ENCODE data around the gene PEMT.
A peak's percentile ranks its signal among the peaks of the same experiment; 100 is the strongest.

PEMT gene

DNA sequence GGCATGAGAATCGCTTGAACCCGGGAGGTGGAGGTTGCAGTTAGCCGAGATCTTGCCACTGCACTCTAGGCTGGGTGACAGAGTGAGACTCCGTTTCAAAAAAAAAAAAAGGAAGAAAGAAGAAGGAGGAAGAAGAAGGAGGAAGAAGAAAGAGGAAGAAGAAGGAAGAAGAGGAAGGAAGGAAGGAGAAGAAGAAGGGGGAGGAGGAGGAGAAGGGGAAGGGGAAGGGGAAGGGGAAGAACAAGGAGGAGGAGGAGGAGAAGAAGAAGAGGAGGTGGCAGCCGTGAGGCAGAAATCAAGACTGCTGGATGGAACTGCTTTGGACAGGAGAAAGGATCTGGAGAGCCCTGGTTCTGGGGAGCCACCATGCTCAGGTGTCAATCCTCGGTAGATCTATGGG is 29.7 kb upstream of the PEMT start:
- no peak for DNase-seq (ENCODE audit: low spot score in 2 of 2)
- ATAC-seq (ENCODE audit: low read depth) = no peak
- Mint-ChIP-seq H3K4me3 (no peak overlapping the region), H3K27ac (peak overlapping the region; percentile 40), H3K27me3 (no peaks in the 10 kb centered on the region), H3K36me3 (no peaks in the 10 kb centered on the region), H3K4me1 (peaks cover 14% of the 10 kb centered on the region), H3K9me3 (no peaks in the 10 kb centered on the region)

DNA sequence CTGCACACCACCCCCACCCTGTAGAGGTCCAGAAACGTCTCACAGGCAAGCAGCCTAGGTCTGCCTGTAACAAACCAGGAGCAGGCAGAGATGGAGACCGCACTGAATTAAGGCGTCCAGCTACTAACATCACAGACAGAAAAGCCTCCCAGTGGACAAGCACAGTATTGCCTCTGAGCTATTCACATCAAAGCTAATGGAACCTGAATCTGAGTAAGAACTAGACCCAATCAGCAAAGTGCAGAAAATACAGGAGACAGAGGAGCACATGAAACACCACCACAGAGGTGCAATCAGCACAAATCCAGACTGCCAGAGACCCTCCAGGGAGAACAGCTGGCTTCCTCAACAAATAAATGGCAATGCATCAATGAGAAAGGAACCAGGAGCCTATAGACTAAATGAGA is 22.2 kb upstream of the PEMT start:
- H3K4me1 Mint-ChIP-seq = no peaks in the 10 kb centered on the region
- peaks cover 3% of the 10 kb centered on the region for H3K9me3 Mint-ChIP-seq
- DNase-seq (ENCODE audit: low spot score in 2 of 2) (peak; percentile 29 to 37), ATAC-seq (ENCODE audit: low read depth) (peak; percentile 90)
- H3K36me3 Mint-ChIP-seq = no peaks in the 10 kb centered on the region
- no peak overlapping the region for H3K27ac Mint-ChIP-seq
- H3K27me3 Mint-ChIP-seq = peaks cover 2% of the 10 kb centered on the region
- no peak overlapping the region for H3K4me3 Mint-ChIP-seq

DNA sequence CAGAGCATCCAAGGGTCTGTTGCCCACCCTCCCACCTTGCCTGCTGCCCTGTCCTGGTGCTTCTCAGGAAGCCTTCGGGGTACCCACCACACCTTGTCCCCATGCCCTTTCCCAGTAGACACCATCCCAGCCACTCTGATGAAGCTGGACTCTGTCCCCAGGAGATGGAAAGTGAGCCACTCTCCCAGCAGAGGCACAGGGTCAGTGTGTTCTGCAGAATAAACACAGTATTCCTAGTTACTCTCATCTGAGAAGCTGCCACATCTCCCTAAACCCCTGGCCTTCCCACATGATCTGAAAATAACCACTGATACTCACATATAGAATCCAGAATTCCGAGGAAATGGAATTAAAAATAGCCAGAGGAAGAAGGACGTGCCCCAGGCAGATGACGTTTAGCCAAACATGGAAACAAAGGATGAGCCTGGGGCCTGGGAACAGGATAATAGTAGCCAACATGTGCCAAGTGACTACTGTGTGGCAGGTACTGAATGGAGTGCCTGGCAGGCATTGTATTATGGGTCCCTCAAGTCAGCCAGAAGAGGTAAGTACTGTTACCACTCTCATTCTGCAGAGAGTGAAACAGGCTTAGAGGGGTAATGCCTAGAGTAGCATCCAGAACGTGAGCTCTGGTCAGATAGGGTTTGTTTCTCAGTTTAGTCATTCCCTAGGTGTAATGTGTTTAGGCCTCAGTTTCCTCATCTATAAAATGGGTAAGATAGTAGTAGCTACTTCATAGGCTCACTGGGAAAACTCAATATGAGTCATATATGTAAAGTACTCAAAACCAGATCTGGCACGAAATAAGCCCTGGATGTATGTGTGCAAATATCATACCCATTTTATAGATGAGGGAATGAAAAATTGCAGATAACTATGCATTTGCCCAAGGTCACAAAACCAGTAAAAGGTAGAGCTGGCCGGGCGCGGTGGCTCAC is 20.8 kb upstream of the PEMT start:
- H3K9me3 Mint-ChIP-seq = peaks cover 3% of the 10 kb centered on the region
- H3K36me3 Mint-ChIP-seq = no peaks in the 10 kb centered on the region
- no peaks in the 10 kb centered on the region for H3K4me1 Mint-ChIP-seq
- ATAC-seq (ENCODE audit: low read depth) = no peak
- no peak for DNase-seq (ENCODE audit: low spot score in 2 of 2)
- H3K27ac Mint-ChIP-seq = no peak overlapping the region
- H3K27me3 Mint-ChIP-seq = peaks cover 2% of the 10 kb centered on the region
- H3K4me3 Mint-ChIP-seq = no peak overlapping the region

DNA sequence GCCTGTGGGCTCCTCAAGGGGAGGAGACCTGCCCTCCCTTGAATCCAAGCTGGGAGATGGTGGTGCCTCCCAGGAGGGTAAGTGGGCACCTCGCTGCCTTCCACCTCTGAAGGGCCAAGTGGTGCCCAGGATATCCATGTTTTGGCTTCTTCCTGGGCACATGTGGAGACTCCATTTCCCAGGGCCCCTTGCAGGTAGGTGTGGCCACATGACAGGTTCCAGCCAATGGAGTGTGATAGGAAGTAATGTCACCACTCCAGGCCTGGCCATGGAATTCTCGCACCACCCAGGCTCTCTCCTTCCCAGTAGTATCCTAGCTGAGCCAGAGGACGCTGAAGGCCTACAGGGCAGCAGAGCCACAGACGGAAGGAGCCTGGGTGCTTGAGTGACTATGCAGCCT is 17.6 kb upstream of the PEMT start:
- H3K27me3 Mint-ChIP-seq = peaks cover 4% of the 10 kb centered on the region
- H3K27ac Mint-ChIP-seq = no peak overlapping the region
- no peaks in the 10 kb centered on the region for H3K9me3 Mint-ChIP-seq
- ATAC-seq (ENCODE audit: low read depth) = no peak
- no peak overlapping the region for H3K4me3 Mint-ChIP-seq
- no peaks in the 10 kb centered on the region for H3K4me1 Mint-ChIP-seq
- DNase-seq (ENCODE audit: low spot score in 2 of 2) = no peak
- H3K36me3 Mint-ChIP-seq = no peaks in the 10 kb centered on the region

DNA sequence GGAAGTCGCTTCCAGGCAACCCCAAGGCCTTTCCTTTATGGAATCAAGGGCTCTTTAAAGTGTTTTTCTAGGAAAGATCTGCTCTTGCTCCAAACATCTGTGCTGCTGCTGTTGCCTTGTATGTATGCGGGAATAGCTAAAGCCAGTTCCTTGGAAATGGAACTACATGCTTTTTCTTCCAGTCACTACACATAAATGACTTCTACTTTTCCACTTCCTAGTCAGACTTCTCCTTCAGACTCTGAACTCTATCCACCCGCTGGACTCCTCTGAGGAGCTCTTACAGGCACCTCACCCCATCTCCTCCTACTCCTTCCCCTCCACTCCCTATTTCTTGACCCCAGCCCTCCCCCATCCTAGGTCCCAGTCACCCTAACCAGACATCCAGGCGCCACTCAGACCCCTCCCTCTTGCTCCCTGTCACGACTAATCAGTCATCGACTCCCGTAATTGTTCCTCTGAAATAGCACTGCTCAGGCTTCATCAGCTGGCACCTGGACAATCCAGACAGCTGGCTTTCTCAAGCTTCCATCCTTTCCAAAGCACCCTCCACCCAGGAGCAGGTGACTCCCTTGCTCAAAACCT is 15.0 kb upstream of the PEMT start:
- Mint-ChIP-seq H3K27ac (no peak overlapping the region), H3K4me1 (no peaks in the 10 kb centered on the region)

DNA sequence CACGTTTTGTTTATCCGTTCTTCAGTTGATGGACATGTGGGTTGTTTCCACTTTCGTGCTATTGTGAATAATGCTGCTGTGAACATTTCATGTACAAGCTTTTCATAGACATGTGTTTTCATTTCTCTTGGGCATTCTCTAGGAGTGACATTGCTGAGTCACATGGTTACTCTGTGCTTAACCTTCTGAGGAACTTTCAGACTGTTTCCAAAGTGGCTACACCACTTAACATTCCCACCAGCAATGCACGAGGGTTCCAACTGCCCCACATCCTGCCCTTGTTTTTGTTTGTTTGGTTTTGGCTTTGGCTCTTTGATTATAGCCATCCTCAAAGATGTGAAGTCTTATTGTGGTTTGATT is 14.2 kb upstream of the PEMT start:
- no peaks in the 10 kb centered on the region for H3K9me3 Mint-ChIP-seq
- H3K27ac Mint-ChIP-seq = no peak overlapping the region
- H3K4me3 Mint-ChIP-seq = no peak overlapping the region
- no peaks in the 10 kb centered on the region for H3K4me1 Mint-ChIP-seq
- ATAC-seq (ENCODE audit: low read depth) (no peak), DNase-seq (ENCODE audit: low spot score in 2 of 2) (no peak)
- H3K27me3 Mint-ChIP-seq = peaks cover 4% of the 10 kb centered on the region
- H3K36me3 Mint-ChIP-seq = no peaks in the 10 kb centered on the region

More for the DNA sequence above, 15.0 kb upstream of the PEMT start:
- H3K27me3 Mint-ChIP-seq = peaks cover 4% of the 10 kb centered on the region
- no peak for ATAC-seq (ENCODE audit: low read depth)
- H3K4me3 Mint-ChIP-seq = no peak overlapping the region
- no peaks in the 10 kb centered on the region for H3K9me3 Mint-ChIP-seq
- DNase-seq (ENCODE audit: low spot score in 2 of 2) = no peak
- no peaks in the 10 kb centered on the region for H3K36me3 Mint-ChIP-seq

DNA sequence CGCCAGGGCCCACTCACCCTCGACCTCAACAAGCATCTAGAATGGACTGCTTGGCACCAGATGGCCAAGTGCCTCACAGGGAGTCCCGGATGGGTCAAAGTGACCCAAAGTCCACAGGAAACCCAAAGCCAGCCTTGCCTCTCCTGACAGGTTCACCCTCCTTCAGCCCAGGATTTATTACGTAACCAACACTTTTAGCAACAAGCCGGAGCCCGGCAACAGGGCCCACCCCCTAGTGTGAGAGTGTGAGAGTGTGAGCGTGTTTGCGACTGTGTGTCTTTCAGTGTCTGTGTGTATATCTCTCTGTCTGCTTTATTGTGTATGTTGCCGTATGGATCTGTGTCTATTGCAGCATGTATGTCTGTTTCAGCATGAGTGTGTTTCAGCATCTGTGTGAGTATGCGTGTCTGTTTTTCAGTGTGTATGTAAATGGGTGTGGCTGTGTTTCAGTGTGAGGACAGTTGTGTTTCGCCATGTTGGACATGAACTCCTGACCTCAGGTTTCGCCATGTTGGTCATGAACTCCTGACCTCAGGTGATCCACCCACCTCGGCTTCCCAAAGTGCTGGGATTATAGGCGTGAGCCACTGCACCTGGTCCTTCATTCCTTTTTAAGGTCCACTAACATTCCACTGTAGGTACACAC is 13.7 kb upstream of the PEMT start:
- H3K27me3 Mint-ChIP-seq = peaks cover 4% of the 10 kb centered on the region
- H3K4me1 Mint-ChIP-seq = no peaks in the 10 kb centered on the region
- H3K36me3 Mint-ChIP-seq = no peaks in the 10 kb centered on the region
- ATAC-seq (ENCODE audit: low read depth) (no peak), DNase-seq (ENCODE audit: low spot score in 2 of 2) (no peak)
- H3K27ac Mint-ChIP-seq = no peak overlapping the region
- no peak overlapping the region for H3K4me3 Mint-ChIP-seq
- H3K9me3 Mint-ChIP-seq = no peaks in the 10 kb centered on the region

DNA sequence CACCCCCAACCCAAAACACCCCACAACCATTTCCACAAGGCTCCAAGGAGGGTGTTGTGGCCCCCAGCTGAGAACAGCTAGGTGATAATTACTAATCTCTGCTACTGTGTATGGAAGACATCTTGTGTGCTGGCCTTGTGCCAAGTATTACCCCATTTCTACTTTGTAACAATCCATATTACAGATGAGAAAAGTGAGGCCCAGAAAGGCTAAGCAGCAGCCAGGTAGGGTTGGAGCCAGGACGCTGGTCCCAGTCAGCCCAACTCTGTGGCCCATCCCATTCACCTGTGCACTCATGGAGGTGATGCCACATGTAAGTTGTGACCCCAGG is 12.4 kb upstream of the PEMT start:
- H3K27ac Mint-ChIP-seq = no peak overlapping the region
- no peaks in the 10 kb centered on the region for H3K4me1 Mint-ChIP-seq
- H3K9me3 Mint-ChIP-seq = no peaks in the 10 kb centered on the region
- no peaks in the 10 kb centered on the region for H3K36me3 Mint-ChIP-seq
- no peak for ATAC-seq (ENCODE audit: low read depth)
- DNase-seq (ENCODE audit: low spot score in 2 of 2) = no peak
- H3K27me3 Mint-ChIP-seq = peaks cover 4% of the 10 kb centered on the region
- no peak overlapping the region for H3K4me3 Mint-ChIP-seq

DNA sequence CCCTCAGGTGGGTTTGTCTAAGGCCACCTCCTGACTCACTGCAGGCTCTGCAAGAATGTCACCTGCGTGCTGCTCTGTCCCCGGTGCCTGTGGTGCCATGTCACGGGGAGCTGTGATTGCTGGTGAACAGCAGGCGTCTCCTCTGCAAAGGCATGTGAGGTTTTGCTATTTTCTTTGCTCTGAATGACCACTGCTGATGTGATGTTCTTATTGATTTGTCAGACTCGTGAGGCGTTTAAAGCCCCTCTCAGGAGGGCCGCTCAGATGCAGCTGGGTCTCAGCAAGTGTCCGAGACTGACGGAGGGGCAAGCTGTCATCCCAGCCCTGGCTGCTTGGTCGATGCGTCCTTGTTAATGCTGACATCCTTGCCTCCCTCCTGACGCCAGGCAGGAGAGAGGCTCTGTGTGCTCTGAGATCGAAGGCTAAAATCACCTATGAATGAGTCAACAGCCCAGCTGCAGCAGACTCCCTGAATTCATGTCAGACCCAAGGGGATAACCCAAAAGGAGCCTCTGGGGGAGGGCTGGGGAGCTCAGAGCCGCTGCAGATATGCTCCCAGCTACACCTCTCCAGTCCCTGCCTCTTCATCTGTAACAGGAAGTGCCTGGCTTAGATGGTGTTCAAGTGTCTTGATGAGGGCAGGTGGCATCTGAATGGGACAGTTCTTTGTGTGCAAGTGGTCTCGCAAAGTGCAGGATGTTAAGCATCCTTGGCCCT is 11.8 kb upstream of the PEMT start:
- H3K36me3 Mint-ChIP-seq = no peaks in the 10 kb centered on the region
- no peaks in the 10 kb centered on the region for H3K9me3 Mint-ChIP-seq
- DNase-seq (ENCODE audit: low spot score in 2 of 2) = no peak
- no peak overlapping the region for H3K27ac Mint-ChIP-seq
- H3K4me3 Mint-ChIP-seq = no peak overlapping the region
- ATAC-seq (ENCODE audit: low read depth) = no peak
- H3K4me1 Mint-ChIP-seq = no peaks in the 10 kb centered on the region
- H3K27me3 Mint-ChIP-seq = peaks cover 4% of the 10 kb centered on the region

DNA sequence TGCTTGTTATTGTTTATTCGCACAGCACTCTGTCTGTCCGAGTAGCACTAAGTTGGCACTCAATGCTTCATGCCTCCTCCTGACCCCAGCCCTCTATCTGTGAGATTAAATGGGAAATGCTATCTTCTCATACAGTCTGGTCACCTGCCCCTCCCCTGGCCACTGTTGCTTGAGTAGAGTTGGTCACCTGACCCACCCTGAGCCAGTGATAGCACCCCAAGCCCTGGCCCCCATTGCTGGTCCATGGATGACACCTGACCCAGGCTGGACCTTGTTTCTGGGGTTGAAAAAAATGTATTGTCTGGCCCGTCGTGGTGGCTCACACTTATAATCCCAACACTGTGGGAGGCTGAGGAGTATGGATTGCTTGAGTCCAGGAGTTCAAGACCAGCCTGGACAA is 8.5 kb upstream of the PEMT start:
- no peak for DNase-seq (ENCODE audit: low spot score in 2 of 2)
- no peak for ATAC-seq (ENCODE audit: low read depth)
- Mint-ChIP-seq H3K36me3 (no peaks in the 10 kb centered on the region), H3K27me3 (no peaks in the 10 kb centered on the region), H3K27ac (no peak overlapping the region), H3K4me1 (no peaks in the 10 kb centered on the region), H3K9me3 (no peaks in the 10 kb centered on the region), H3K4me3 (no peak overlapping the region)

DNA sequence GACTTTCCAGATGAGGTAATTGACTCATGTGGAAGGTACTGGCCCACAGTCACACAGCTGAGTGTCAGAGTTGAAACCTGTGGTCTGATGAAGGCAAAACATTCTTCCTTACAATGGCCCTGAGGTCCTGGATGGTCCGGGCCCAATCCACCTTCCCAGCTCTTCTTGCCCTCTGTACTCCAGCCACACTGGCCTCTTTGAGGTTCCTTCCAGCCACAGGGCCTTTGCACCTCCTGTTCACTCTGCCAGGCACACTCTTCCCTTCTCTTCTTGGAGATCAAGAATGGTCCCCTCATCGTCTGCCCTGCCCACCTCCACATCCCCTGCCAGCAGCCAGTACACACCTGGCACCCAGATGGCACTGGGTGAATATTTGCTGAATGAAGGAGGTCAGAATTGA is 6.5 kb upstream of the PEMT start:
- Mint-ChIP-seq H3K9me3 (no peaks in the 10 kb centered on the region), H3K27ac (no peak overlapping the region), H3K27me3 (no peaks in the 10 kb centered on the region), H3K4me3 (no peak overlapping the region), H3K4me1 (no peaks in the 10 kb centered on the region), H3K36me3 (no peaks in the 10 kb centered on the region)
- no peak for DNase-seq (ENCODE audit: low spot score in 2 of 2)
- no peak for ATAC-seq (ENCODE audit: low read depth)

DNA sequence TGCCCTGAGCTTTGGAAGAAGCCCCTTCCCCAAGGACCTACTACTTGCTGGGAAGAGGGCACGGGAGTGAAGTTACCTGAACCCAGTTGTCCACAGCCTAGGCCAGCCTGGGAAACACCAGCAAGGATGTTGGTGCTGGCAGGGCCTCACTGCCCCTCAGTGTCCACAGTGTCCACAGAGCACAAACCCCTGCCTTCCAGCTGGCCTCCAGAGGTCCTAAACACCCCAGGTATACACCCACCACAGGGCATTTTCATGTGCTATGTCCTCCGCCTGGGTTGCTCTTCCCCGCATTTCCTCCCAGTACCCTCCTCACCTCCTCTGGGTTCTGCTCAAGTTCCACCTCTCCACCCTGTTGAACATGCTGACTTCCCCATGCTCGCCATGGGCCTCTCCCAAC is 4.2 kb upstream of the PEMT start:
- no peaks in the 10 kb centered on the region for H3K36me3 Mint-ChIP-seq

DNA sequence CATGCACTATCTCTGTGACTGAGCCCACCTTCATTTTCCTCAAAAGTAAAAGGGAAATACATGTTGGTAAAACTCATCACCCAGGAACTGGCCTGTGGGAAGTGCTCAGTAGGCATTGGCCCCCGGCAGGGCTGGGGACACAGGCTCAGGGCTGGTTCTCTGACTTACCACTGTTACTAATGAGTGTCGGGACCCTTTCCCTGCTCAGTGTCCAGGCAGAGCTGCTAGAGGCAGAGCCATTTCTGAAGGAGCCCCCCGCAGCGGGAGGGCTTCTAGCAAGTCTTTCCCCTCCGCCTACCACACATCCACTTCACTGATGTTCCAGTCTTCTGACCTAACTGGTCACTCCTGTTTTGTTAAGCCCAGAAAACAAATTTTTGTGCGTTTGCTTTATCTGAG is 1.7 kb upstream of the PEMT start:
- Mint-ChIP-seq H3K27me3 (no peaks in the 10 kb centered on the region), H3K4me1 (peaks cover 13% of the 10 kb centered on the region), H3K27ac (no peak overlapping the region), H3K36me3 (no peaks in the 10 kb centered on the region), H3K9me3 (no peaks in the 10 kb centered on the region), H3K4me3 (peak overlapping the region; percentile 29)
- ATAC-seq (ENCODE audit: low read depth) = no peak
- no peak for DNase-seq (ENCODE audit: low spot score in 2 of 2)

More for the DNA sequence above, 4.2 kb upstream of the PEMT start:
- no peaks in the 10 kb centered on the region for H3K9me3 Mint-ChIP-seq
- no peak overlapping the region for H3K4me3 Mint-ChIP-seq
- DNase-seq (ENCODE audit: low spot score in 2 of 2) (no peak), ATAC-seq (ENCODE audit: low read depth) (no peak)
- H3K27me3 Mint-ChIP-seq = no peaks in the 10 kb centered on the region
- no peak overlapping the region for H3K27ac Mint-ChIP-seq
- H3K4me1 Mint-ChIP-seq = peaks cover 8% of the 10 kb centered on the region

DNA sequence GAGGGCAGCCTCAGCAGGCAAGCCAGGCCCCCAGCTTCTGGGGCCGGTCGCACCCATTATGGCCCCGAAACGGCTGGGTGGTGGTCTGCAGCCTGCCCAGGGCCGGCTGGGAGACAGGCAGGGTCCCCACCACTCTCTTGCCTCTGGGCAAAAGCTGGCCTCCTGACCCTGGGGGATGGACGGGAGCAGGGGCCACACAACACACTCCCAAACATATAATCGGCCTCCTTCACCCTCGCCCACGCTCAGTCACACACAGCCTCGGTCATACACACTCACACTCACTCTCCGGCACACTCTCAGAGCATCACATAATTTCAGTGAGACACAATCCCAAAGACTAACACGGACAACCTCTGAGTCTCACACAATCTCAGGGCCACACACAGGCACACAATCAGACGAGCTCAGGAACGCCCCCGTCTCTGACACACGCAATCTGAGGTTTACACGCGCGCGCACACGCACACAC is 589 bp downstream of the PEMT start:
- Mint-ChIP-seq H3K36me3 (no peaks in the 10 kb centered on the region), H3K27me3 (no peaks in the 10 kb centered on the region), H3K27ac (peak overlapping the region; percentile 76), H3K4me3 (peak overlapping the region; percentile 85), H3K4me1 (peaks cover 13% of the 10 kb centered on the region), H3K9me3 (no peaks in the 10 kb centered on the region)
- DNase-seq (ENCODE audit: low spot score in 2 of 2) = no peak
- no peak for ATAC-seq (ENCODE audit: low read depth)
